ENCODE data around the gene ZCCHC9.

DNA sequence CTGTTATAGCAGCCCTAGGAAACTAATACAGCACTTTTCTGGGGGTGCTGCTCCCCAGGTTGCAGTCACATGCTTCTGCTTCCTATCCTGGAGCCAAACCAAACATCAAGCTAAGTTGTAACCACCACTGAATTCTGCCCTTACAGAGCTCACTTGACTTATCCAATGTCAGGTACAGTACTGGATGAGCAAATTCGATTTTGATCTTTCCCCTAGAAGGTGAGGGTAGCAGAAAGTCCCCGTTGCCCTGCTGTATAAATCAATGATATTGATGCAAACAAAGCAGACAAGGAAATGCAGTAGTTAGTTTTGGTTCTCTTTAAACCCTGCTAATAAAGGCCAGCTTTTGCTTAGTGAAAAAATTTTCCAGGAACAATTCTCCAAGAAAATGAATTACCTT lies 36.4 kb downstream of the ZCCHC9 start:
- TF ChIP-seq CTCF (IDR thresholded peaks at IDR 0.05) (no peak), POLR2A (IDR thresholded peaks at IDR 0.05) (no peak)

Data from right lobe of liver (tissue), 4 donors.